ENCODE data around the gene CLTC.

The CLTC gene

GRCh38 chr17:59725691-59726090 is 106.0 kb downstream of the CLTC start:
- TF ChIP-seq CTCF (IDR thresholded peaks at IDR 0.05; ENCODE audit: control insufficient read depth, insufficient read depth, low read depth, low read length, missing control alignments) = no peak
- peak; percentile 41 for DNase-seq (ENCODE audit: low read depth)
- no peak overlapping the region for H3K4me3 ChIP-seq (ENCODE audit: control insufficient read depth, low read depth, low read length)

- no peak overlapping the region for H3K4me3 ChIP-seq (ENCODE audit: control insufficient read depth, low read depth, low read length)
- TF ChIP-seq CTCF (IDR thresholded peaks at IDR 0.05; ENCODE audit: control insufficient read depth, insufficient read depth, low read depth, low read length, missing control alignments) = no peak
- no peak for DNase-seq (ENCODE audit: low read depth)
These were observed 108.3 kb downstream of the CLTC start for GRCh38 chr17:59727817-59728533.

GRCh38 chr17:59730268-59730834 is 110.7 kb downstream of the CLTC start:
- no peak for TF ChIP-seq CTCF (IDR thresholded peaks at IDR 0.05; ENCODE audit: control insufficient read depth, insufficient read depth, low read depth, low read length, missing control alignments)
- DNase-seq (ENCODE audit: low read depth) = no peak

GRCh38 chr17:59733697-59734096 is 114.0 kb downstream of the CLTC start:
- no peak overlapping the region for H3K4me3 ChIP-seq (ENCODE audit: control insufficient read depth, low read depth, low read length)
- DNase-seq (ENCODE audit: low read depth) = no peak
- TF ChIP-seq CTCF (IDR thresholded peaks at IDR 0.05; ENCODE audit: control insufficient read depth, insufficient read depth, low read depth, low read length, missing control alignments) = no peak

More at GRCh38 chr17:59730268-59730834, 110.7 kb downstream of the CLTC start:
- H3K4me3 ChIP-seq (ENCODE audit: control insufficient read depth, low read depth, low read length) = no peak overlapping the region

GRCh38 chr17:59734226-59734625 is 114.5 kb downstream of the CLTC start:
- no peak overlapping the region for H3K4me3 ChIP-seq (ENCODE audit: control insufficient read depth, low read depth, low read length)
- DNase-seq (ENCODE audit: low read depth) = no peak
- no peak for TF ChIP-seq CTCF (IDR thresholded peaks at IDR 0.05; ENCODE audit: control insufficient read depth, insufficient read depth, low read depth, low read length, missing control alignments)

GRCh38 chr17:59737324-59737723 is 117.6 kb downstream of the CLTC start:
- TF ChIP-seq CTCF (IDR thresholded peaks at IDR 0.05; ENCODE audit: control insufficient read depth, insufficient read depth, low read depth, low read length, missing control alignments) = no peak
- DNase-seq (ENCODE audit: low read depth) = no peak
- no peak overlapping the region for H3K4me3 ChIP-seq (ENCODE audit: control insufficient read depth, low read depth, low read length)
